Measurements from ENCODE around the gene DOC2B.
"Not testable (repeated sequence)": the region's sequence is repeated elsewhere in the genome, so short reads cannot be mapped to it uniquely, and the experiment has no call there.

DOC2B gene

GRCh38 chr17:210402-210801 lies 29.0 kb upstream of the DOC2B start:
- H3K4me3 ChIP-seq (ENCODE audit: low read depth, low read length), result no peak overlapping the region
- DNase-seq (ENCODE audit: low read depth, low spot score), result no peak
- no peak for TF ChIP-seq CTCF (IDR thresholded peaks at IDR 0.05; ENCODE audit: low read depth, low read length)
- in situ Hi-C loops (cut with HindIII; ENCODE audit: low sequenced_read_pairs), result no loop called here

GRCh38 chr17:208429-208828 lies 27.0 kb upstream of the DOC2B start:
- in situ Hi-C loops (cut with HindIII; ENCODE audit: low sequenced_read_pairs), result no loop called here
- no peak overlapping the region for H3K4me3 ChIP-seq (ENCODE audit: low read depth, low read length)
- no peak for TF ChIP-seq CTCF (IDR thresholded peaks at IDR 0.05; ENCODE audit: low read depth, low read length)
- no peak for DNase-seq (ENCODE audit: low read depth, low spot score)

GRCh38 chr17:207775-208174 lies 26.3 kb upstream of the DOC2B start:
- in situ Hi-C loops (cut with HindIII; ENCODE audit: low sequenced_read_pairs), result no loop called here
- DNase-seq (ENCODE audit: low read depth, low spot score), result no peak
- H3K4me3 ChIP-seq (ENCODE audit: low read depth, low read length), result no peak overlapping the region
- TF ChIP-seq CTCF (IDR thresholded peaks at IDR 0.05; ENCODE audit: low read depth, low read length), result no peak

- H3K4me3 ChIP-seq (ENCODE audit: low read depth, low read length), result no peak overlapping the region
- in situ Hi-C loops (cut with HindIII; ENCODE audit: low sequenced_read_pairs), result no loop called here
- DNase-seq (ENCODE audit: low read depth, low spot score), result no peak
Observed at GRCh38 chr17:206941-207560, 25.6 kb upstream of the DOC2B start.

GRCh38 chr17:206484-206883 lies 25.0 kb upstream of the DOC2B start:
- in situ Hi-C loops (cut with HindIII; ENCODE audit: low sequenced_read_pairs); DNase-seq (ENCODE audit: low read depth, low spot score); H3K4me3 ChIP-seq (ENCODE audit: low read depth, low read length): not testable (repeated sequence)

More at GRCh38 chr17:206941-207560, 25.6 kb upstream of the DOC2B start:
- TF ChIP-seq CTCF (IDR thresholded peaks at IDR 0.05; ENCODE audit: low read depth, low read length), result no peak

- no peak for TF ChIP-seq CTCF (IDR thresholded peaks at IDR 0.05; ENCODE audit: low read depth, low read length)
- in situ Hi-C loops (cut with HindIII; ENCODE audit: low sequenced_read_pairs), result no loop called here
- DNase-seq (ENCODE audit: low read depth, low spot score), result no peak
- no peak overlapping the region for H3K4me3 ChIP-seq (ENCODE audit: low read depth, low read length)
Observed at GRCh38 chr17:205817-206216, 24.4 kb upstream of the DOC2B start.

- no peak for DNase-seq (ENCODE audit: low read depth, low spot score)
- no peak overlapping the region for H3K4me3 ChIP-seq (ENCODE audit: low read depth, low read length)
- TF ChIP-seq CTCF (IDR thresholded peaks at IDR 0.05; ENCODE audit: low read depth, low read length), result no peak
- in situ Hi-C loops (cut with HindIII; ENCODE audit: low sequenced_read_pairs), result no loop called here
Observed at GRCh38 chr17:205148-205669, 23.8 kb upstream of the DOC2B start.

All from astrocyte of the spinal cord (primary cell).